RWPE2 (cell line): ENCODE measurements around the gene C22orf39.

Experiments
- ATAC-seq: fragments of 200-7000 bp; cut with Tn5 transposase; 3 replicates; pipeline ENCODE4 v1.9.1; 2021; ENCODE audit warnings: low read depth
- DNase-seq: peaks from one replicate; pipeline ENCODE4 v3.0.0-alpha.2; 2020; ENCODE audit warnings: low spot score
- H3K27ac ChIP-seq: fragments of 450-650 bp; 2 replicates; pipeline ENCODE4 v1.5.1; 2017; ENCODE audit warnings: mild to moderate bottlenecking; ENCODE audit not compliant: poor library complexity, severe bottlenecking
- H3K27me3 ChIP-seq: fragments of 250-450 bp; sonication (Bioruptor Pico); 2 replicates; pipeline ENCODE4 v1.5.1; 2021; ENCODE audit warnings: mild to moderate bottlenecking, moderate library complexity; ENCODE audit not compliant: insufficient read depth, poor library complexity, severe bottlenecking
- H3K36me3 ChIP-seq: fragments of 250-450 bp; sonication (Bioruptor Pico); 2 replicates; pipeline ENCODE4 v1.5.1; 2020; ENCODE audit warnings: low read depth, mild to moderate bottlenecking, moderate library complexity
- H3K4me1 ChIP-seq: fragments of 250-450 bp; sonication (Bioruptor Pico); 2 replicates; pipeline ENCODE4 v1.5.1; 2021; ENCODE audit warnings: mild to moderate bottlenecking, moderate library complexity; ENCODE audit not compliant: insufficient read depth, poor library complexity, severe bottlenecking
- H3K4me3 ChIP-seq: fragments of 250-450 bp; sonication (Bioruptor Pico); 2 replicates; pipeline ENCODE4 v1.5.1; 2021; ENCODE audit warnings: mild to moderate bottlenecking, moderate library complexity; ENCODE audit not compliant: severe bottlenecking
- H3K9me3 ChIP-seq: fragments of 250-450 bp; sonication (Bioruptor Pico); 2 replicates; pipeline ENCODE4 v1.5.1; 2021; ENCODE audit warnings: mild to moderate bottlenecking, moderate library complexity; ENCODE audit not compliant: severe bottlenecking
- CTCF ChIP-seq: fragments of 450-650 bp; IDR thresholded peaks from one replicate; pipeline ENCODE4 v1.5.1; 2017; ENCODE audit warnings: mild to moderate bottlenecking, moderate library complexity; ENCODE audit not compliant: poor library complexity, severe bottlenecking

The C22orf39 gene

GRCh38 chr22:19463491-19464469, 16.3 kb upstream of the C22orf39 start:
- Histone ChIP-seq H3K36me3 (peaks cover 80% of the 10 kb centered on the region), H3K27me3 (no peaks in the 10 kb centered on the region), H3K4me1 (no peaks in the 10 kb centered on the region), H3K9me3 (no peaks in the 10 kb centered on the region), H3K27ac (no peak overlapping the region), H3K4me3 (no peak overlapping the region)
- ATAC-seq (no peak), DNase-seq (no peak)
- TF ChIP-seq CTCF: no peak

GRCh38 chr22:19463008-19463407, 15.5 kb upstream of the C22orf39 start:
- Histone ChIP-seq H3K4me3 (no peak overlapping the region), H3K36me3 (peaks cover 76% of the 10 kb centered on the region), H3K27ac (no peak overlapping the region), H3K27me3 (no peaks in the 10 kb centered on the region), H3K9me3 (no peaks in the 10 kb centered on the region), H3K4me1 (no peaks in the 10 kb centered on the region)
- no peak for DNase-seq
- no peak for ATAC-seq
- no peak for TF ChIP-seq CTCF

DNA sequence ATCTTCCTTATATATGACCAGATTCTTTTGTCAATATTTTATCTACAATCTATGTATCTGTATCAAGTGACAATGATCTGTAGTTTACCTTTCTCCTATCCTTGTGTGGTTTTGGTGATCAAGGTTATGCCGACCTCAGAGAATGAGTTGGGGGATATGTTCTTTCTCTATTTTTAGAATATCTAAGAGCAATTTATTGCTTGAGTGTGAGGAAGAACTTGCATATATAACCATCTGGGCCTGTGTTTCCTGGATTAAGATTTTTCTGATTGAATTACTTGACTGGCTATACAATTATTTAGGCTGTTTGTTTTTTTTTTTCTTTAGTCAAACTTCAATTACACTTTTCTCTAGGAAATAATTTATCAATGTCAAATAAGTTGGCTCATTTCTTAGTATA, 14.0 kb upstream of the C22orf39 start:
- DNase-seq (no peak), ATAC-seq (no peak)
- H3K4me1 ChIP-seq: no peaks in the 10 kb centered on the region
- H3K27ac ChIP-seq: no peak overlapping the region
- no peaks in the 10 kb centered on the region for H3K27me3 ChIP-seq
- no peaks in the 10 kb centered on the region for H3K9me3 ChIP-seq
- H3K4me3 ChIP-seq: no peak overlapping the region
- TF ChIP-seq CTCF: no peak
- H3K36me3 ChIP-seq: peaks cover 67% of the 10 kb centered on the region

DNA sequence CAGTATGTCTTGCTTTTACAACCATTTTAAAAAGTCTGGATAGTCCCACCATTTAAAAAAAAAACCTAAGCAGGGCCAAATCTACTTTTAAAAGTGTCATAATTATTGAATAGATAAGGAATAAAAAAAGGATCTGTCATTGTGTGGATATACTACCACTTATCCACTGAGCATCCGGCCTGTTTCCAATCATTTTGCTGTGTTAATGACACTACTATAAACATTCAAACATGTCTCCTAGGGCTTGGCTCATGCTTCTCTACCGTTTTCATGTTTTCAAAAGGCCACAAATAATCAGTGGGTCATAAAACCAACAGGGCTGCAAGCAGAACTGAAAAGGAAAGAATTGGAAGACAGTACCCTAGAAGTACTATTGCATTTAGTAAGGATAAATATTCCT, 12.5 kb upstream of the C22orf39 start:
- no peaks in the 10 kb centered on the region for H3K27me3 ChIP-seq
- no peaks in the 10 kb centered on the region for H3K9me3 ChIP-seq
- peaks cover 67% of the 10 kb centered on the region for H3K36me3 ChIP-seq
- peaks cover 10% of the 10 kb centered on the region for H3K4me1 ChIP-seq
- DNase-seq (no peak), ATAC-seq (no peak)
- H3K27ac ChIP-seq: no peak overlapping the region
- no peak overlapping the region for H3K4me3 ChIP-seq
- no peak for TF ChIP-seq CTCF
